Activated naive CD4-positive, alpha-beta T cell treated with Interleukin-2 at 50 U/mL for 16 hours (primary cell): ENCODE results near the gene IGSF1.
"Not testable (repeated sequence)": the region's sequence is repeated elsewhere in the genome, so short reads cannot be mapped to it uniquely, and the experiment has no call there.

ENCODE experiments used
- DNase-seq: peaks from one replicate; pipeline ENCODE4 v3.0.0-alpha.2; 2020

IGSF1 gene

DNA sequence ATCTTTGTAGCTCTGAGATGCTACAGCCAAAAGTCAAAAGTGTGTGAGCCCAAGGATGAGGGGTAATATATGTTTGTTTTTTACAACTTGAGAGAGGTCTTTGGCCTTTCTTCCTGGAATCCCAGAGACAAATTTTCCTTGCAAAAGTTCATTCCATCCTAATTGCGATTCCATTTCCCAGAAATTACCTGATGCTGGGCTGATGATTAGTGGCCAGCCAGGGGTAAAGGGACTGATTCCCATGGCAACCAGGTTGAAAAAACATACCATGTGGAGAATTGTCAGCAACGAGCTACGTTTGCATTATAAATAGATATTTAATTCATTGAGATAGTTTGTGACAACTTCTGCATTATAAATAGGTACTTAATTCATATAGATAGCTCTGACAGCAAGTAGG lies 17.8 kb downstream of the IGSF1 start:
- DNase-seq: no peak

GRCh38 chrX:131270080-131270479 lies 19.0 kb downstream of the IGSF1 start:
- no peak for DNase-seq

GRCh38 chrX:131264665-131265064 lies 24.4 kb downstream of the IGSF1 start:
- DNase-seq: no peak

DNA sequence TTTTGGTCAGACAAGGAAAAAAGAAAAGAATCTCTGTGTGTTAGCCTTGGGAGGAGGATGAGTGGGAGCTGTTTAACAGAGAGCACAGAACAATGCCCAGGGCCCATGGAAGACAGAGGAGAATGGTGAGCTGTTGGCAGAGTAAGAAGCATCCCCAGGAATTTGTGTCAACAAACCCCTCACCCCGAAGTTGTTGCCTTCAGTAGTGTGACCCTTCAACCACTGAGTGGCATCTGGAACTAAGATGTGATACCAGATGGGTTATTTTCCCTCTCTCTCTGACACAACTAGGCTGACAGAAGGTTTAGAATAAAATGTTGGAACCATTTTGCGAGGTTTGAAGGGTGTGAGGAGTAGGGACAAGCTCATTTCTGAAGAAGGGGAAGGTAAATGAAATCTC lies 25.1 kb downstream of the IGSF1 start:
- no peak for DNase-seq

GRCh38 chrX:131262738-131263679 lies 26.1 kb downstream of the IGSF1 start:
- DNase-seq: peak; percentile 2

DNA sequence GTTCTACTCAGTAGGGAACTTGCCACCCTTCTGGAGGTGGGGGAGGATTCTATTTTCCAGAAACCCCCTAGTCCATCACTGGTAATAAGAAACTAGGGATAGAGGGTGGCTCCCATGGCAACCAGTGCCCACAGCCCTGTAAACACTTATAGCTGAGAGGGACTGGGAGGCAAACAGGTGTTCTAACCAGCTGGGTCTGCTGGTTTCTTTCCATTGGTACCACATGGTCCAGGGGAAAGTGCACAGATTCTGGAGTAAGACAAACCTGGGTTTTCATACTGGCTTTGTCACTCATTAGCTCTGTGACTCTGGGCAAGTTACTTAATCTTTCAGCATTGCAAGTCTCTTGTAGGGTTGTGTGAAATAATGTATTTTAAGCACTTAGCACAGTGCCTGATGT lies 26.9 kb downstream of the IGSF1 start:
- DNase-seq: no peak

- DNase-seq: no peak
Measured at GRCh38 chrX:131257367-131257766, 31.7 kb downstream of the IGSF1 start.

DNA sequence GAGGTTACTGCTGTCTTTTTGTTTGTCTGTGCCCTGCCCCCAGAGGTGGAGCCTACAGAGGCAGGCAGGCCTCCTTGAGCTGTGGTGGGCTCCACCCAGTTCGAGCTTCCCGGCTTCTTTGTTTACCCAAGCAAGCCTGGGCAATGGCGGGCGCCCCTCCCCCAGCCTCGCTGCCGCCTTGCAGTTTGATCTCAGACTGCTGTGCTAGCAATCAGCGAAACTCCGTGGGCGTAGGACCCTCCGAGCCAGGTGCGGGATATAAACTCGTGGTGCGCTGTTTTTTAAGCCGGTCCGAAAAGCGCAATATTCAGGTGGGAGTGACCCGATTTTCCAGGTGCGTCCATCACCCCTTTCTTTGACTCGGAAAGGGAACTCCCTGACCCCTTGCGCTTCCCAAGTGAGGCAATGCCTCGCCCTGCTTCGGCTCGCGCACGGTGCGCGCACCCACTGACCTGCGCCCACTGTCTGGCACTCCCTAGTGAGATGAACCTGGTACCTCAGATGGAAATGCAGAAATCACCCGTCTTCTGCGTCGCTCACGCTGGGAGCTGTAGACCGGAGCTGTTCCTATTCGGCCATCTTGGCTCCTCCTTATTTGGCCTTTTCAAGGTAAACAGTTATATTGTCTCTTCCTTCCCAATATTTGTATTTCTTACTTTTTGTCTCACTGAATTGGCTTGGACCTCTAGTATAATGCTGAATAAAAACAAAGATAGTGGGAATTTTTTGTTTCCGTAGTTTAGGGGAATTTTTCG lies 37.9 kb downstream of the IGSF1 start:
- not testable (repeated sequence) for DNase-seq

- DNase-seq: no peak
Measured at GRCh38 chrX:131239057-131239456, 50.0 kb downstream of the IGSF1 start.

- no peak for DNase-seq
Measured at GRCh38 chrX:131237363-131237762, 51.7 kb downstream of the IGSF1 start.

- no peak for DNase-seq
Measured at GRCh38 chrX:131235768-131236545, 53.1 kb downstream of the IGSF1 start.

DNA sequence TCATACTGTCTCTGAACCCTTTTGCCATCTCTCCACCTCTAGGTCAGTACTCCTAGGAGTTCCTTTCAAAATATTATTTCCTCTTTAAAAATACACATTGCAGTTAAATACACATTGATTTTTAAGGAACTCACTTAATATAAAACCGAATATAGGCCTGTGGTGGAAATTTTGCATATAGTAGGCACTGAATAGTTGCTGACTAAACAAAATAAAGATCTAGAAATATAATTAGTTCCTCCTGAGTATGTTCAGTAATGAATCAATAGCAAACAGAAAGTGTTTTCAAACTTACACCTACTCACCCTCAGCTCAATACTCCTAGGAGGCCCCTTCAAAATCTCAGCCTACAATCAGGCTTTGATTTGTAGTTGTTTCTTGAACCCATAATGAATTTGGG lies 61.5 kb downstream of the IGSF1 start:
- no peak for DNase-seq

- DNase-seq: no peak
Measured at GRCh38 chrX:131226591-131226990, 62.5 kb downstream of the IGSF1 start.

DNA sequence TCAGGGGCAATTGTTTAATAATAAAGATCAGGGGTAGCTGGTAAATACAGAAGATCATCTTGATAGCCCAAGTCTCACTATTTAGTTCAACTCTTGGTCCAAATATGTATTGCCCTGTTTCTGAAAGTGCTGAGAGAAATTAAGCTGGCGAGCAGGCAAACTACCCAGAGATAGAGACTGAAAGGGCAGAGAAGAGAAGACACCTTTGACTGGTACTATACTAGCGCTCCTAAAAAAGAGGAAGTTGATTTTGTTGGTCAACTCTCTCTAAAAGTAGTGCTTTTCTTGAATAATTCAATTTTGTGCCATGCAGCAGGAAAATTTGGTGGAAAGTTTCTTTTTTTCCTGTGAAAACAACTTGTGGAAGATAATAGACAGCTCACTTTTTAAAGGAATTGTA lies 64.0 kb downstream of the IGSF1 start:
- no peak for DNase-seq
